ENCODE data around the gene PXYLP1. TPM values are rescaled to one million over a fixed set of nuclear protein-coding genes. Genes with fewer than 3 reads are reported as not detected.

PXYLP1 gene
- total RNA-seq, 4 donors from 2014 or later = 9.9 to 11.7 (median 10.0) TPM

- WGBS, 2 donors = 97 to 100% methylated on average over 1 of the region's 1 CpG
- TF ChIP-seq EP300 (IDR thresholded peaks at IDR 0.05) = no peak
- TF ChIP-seq CTCF (IDR thresholded peaks at IDR 0.05) = no peak
- TF ChIP-seq POLR2A (IDR thresholded peaks at IDR 0.05) = no peak
- H3K36me3 ChIP-seq = no peaks in the 10 kb centered on the region
Measured at GRCh38 chr3:141337523-141337854, 105.9 kb downstream of the PXYLP1 start.

GRCh38 chr3:141337991-141338390 lies 106.4 kb downstream of the PXYLP1 start:
- TF ChIP-seq CTCF (IDR thresholded peaks at IDR 0.05) (no peak), POLR2A (IDR thresholded peaks at IDR 0.05) (no peak)
- H3K27ac ChIP-seq = no peak overlapping the region
- no peak for DNase-seq (ENCODE audit: low spot score in 2 of 2)
- no peak overlapping the region for H3K4me3 ChIP-seq
- no peaks in the 10 kb centered on the region for H3K4me1 ChIP-seq
- H3K36me3 ChIP-seq = no peaks in the 10 kb centered on the region
- 94% methylated on average over 2 of the region's 2 CpGs for WGBS, 2 donors
- no peaks in the 10 kb centered on the region for H3K27me3 ChIP-seq
- no peaks in the 10 kb centered on the region for H3K9me3 ChIP-seq

More at GRCh38 chr3:141337523-141337854, 105.9 kb downstream of the PXYLP1 start:
- no peaks in the 10 kb centered on the region for H3K9me3 ChIP-seq
- no peak for DNase-seq (ENCODE audit: low spot score in 2 of 2)
- no peaks in the 10 kb centered on the region for H3K27me3 ChIP-seq
- H3K4me3 ChIP-seq = no peak overlapping the region
- peaks cover 0 to under 1% (median 0%) of the 10 kb centered on the region in 4 donors for H3K4me1 ChIP-seq
- no peak overlapping the region for H3K27ac ChIP-seq

DNA sequence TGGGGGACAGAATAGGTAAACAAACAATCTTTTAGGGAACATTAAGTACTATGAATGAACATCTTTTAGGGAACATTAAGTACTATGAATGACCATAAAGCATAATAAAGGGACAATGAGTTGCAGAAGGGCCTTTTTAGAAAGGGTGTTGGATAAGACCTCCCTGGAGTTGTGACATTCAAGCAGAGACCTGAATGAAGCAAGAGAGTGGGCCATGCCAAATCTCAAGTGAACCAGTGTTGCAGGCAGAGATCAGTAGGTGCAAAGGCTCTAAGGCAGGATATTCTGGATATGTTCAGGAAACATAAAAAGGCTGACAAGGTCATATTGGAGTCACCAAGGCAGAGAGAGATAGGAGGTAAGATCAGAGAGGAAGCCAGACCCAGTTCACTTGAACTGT lies 107.3 kb downstream of the PXYLP1 start:
- no peak for TF ChIP-seq EP300 (IDR thresholded peaks at IDR 0.05)
- TF ChIP-seq POLR2A (IDR thresholded peaks at IDR 0.05) = no peak
- no peak for TF ChIP-seq CTCF (IDR thresholded peaks at IDR 0.05)
- Histone ChIP-seq H3K27ac (no peak overlapping the region), H3K4me1 (no peaks in the 10 kb centered on the region), H3K36me3 (no peaks in the 10 kb centered on the region), H3K4me3 (no peak overlapping the region), H3K27me3 (no peaks in the 10 kb centered on the region), H3K9me3 (no peaks in the 10 kb centered on the region)
- DNase-seq (ENCODE audit: low spot score in 2 of 2) = no peak

GRCh38 chr3:141341536-141341935 lies 109.9 kb downstream of the PXYLP1 start:
- no peak for TF ChIP-seq EP300 (IDR thresholded peaks at IDR 0.05)
- no peak for TF ChIP-seq CTCF (IDR thresholded peaks at IDR 0.05)
- no peak for TF ChIP-seq POLR2A (IDR thresholded peaks at IDR 0.05)
- Histone ChIP-seq H3K4me3 (no peak overlapping the region), H3K9me3 (no peaks in the 10 kb centered on the region), H3K36me3 (no peaks in the 10 kb centered on the region), H3K27ac (no peak overlapping the region), H3K27me3 (no peaks in the 10 kb centered on the region), H3K4me1 (no peaks in the 10 kb centered on the region)
- DNase-seq (ENCODE audit: low spot score in 2 of 2) = no peak
- 84 to 85% methylated on average over 1 of the region's 1 CpG for WGBS, 2 donors

DNA sequence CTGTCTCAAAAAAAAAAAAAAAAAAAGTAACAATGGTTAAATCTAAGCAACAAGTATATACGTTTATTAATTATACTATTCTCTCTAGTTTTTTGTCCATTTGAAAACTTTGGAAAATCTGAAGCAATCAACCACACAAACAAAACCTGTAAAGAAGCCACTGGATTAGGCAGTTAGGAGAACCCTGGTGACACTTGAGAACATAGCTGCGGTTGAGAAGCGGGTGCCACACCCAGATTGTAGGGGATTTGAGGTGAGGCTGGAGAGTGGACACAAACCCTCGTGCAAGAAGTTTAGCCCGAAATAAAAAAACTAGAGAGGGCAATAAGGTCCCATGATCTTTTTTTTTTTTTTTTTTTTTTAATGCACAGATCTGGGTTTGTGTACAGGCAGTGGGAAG lies 110.8 kb downstream of the PXYLP1 start:
- H3K27me3 ChIP-seq = no peaks in the 10 kb centered on the region
- no peak for TF ChIP-seq EP300 (IDR thresholded peaks at IDR 0.05)
- no peak for TF ChIP-seq POLR2A (IDR thresholded peaks at IDR 0.05)
- no peak for TF ChIP-seq CTCF (IDR thresholded peaks at IDR 0.05)
- no peaks in the 10 kb centered on the region for H3K36me3 ChIP-seq
- no peak for DNase-seq (ENCODE audit: low spot score in 2 of 2)
- H3K4me3 ChIP-seq = no peak overlapping the region
- H3K4me1 ChIP-seq = no peaks in the 10 kb centered on the region
- WGBS, 2 donors = 84 to 88% methylated on average over 5 of the region's 5 CpGs
- no peaks in the 10 kb centered on the region for H3K9me3 ChIP-seq
- no peak overlapping the region for H3K27ac ChIP-seq

Measured in tibial nerve (tissue), 4 donors.